BJ (cell line): ENCODE measurements around the gene PDZD2. TPM values are rescaled to one million over a fixed set of nuclear protein-coding genes. Genes with fewer than 3 reads are reported as not detected.

Source experiments
- CTCF ChIA-PET: fragments of 350-600 bp; formaldehyde crosslinking; extraction: SDS; loops from one replicate; lab custom pipeline; 2021; ENCODE audit warnings: antibody characterized with exemption, inconsistent platforms; lab: Yijun Ruan, JAX
- POLR2A ChIA-PET: fragments of 300-600 bp; sonication (Branson Sonifier 250); formaldehyde crosslinking; extraction: SDS; loops from one replicate; lab custom pipeline; 2021; ENCODE audit warnings: antibody characterized with exemption; lab: Charles Lee
- DNase-seq: peaks from one replicate; pipeline ENCODE4 v3.0.0-alpha.2; 2011; ENCODE audit warnings: low read depth
- H3K27me3 ChIP-seq: 2 replicates; pipeline ENCODE4 v1.6.0; 2011; ENCODE audit warnings: low read length; ENCODE audit not compliant: control insufficient read depth, insufficient read depth
- H3K36me3 ChIP-seq: 2 replicates; pipeline ENCODE4 v1.5.1; 2011; ENCODE audit warnings: low read length; ENCODE audit not compliant: control insufficient read depth, insufficient read depth
- H3K4me3 ChIP-seq: 2 replicates; pipeline ENCODE4 v1.5.1; 2011; ENCODE audit warnings: low read depth, mild to moderate bottlenecking, control low read depth, low read length
- polyA plus RNA-seq: library from polyadenylated mRNA; depleted of rRNA; stranded (reverse); fragments of >200 nt; gene quantifications from 2 replicates; pipeline ENCODE4 v1.2.3, GENCODE V29; 2011
- TF ChIP-seq, protein P1 (sequence below): IDR thresholded peaks from 2 replicates; pipeline ENCODE4 v1.5.1; 2011; ENCODE audit warnings: low read depth, mild to moderate bottlenecking, control low read depth, inconsistent platforms, low read length, moderate library complexity; ENCODE audit not compliant: insufficient read depth

The PDZD2 gene
- polyA plus RNA-seq, 1 experiment: 0.06 TPM

- DNase-seq: no peak
- TF ChIP-seq, protein P1, sequence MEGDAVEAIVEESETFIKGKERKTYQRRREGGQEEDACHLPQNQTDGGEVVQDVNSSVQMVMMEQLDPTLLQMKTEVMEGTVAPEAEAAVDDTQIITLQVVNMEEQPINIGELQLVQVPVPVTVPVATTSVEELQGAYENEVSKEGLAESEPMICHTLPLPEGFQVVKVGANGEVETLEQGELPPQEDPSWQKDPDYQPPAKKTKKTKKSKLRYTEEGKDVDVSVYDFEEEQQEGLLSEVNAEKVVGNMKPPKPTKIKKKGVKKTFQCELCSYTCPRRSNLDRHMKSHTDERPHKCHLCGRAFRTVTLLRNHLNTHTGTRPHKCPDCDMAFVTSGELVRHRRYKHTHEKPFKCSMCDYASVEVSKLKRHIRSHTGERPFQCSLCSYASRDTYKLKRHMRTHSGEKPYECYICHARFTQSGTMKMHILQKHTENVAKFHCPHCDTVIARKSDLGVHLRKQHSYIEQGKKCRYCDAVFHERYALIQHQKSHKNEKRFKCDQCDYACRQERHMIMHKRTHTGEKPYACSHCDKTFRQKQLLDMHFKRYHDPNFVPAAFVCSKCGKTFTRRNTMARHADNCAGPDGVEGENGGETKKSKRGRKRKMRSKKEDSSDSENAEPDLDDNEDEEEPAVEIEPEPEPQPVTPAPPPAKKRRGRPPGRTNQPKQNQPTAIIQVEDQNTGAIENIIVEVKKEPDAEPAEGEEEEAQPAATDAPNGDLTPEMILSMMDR: no peak
- Histone ChIP-seq H3K27me3 (no peaks in the 10 kb centered on the region), H3K4me3 (no peak overlapping the region), H3K36me3 (peaks cover 1% of the 10 kb centered on the region)
- ChIA-PET POLR2A (no interaction called here), CTCF (no interaction called here)
Observed at GRCh38 chr5:32153723-32154122, 514.8 kb downstream of the PDZD2 start.

- CTCF ChIA-PET: interaction anchor here (0.6 to 1.0 kb wide), 2 partner anchors 15 to 78 kb away, joined by 3 to 4 read pairs; no protein-coding TSS in a partner anchor
- POLR2A ChIA-PET: no interaction called here
- Histone ChIP-seq H3K36me3 (peaks cover 1% of the 10 kb centered on the region), H3K27me3 (no peaks in the 10 kb centered on the region), H3K4me3 (no peak overlapping the region)
- TF ChIP-seq, protein P1: no peak
- no peak for DNase-seq
Observed at GRCh38 chr5:32155211-32155610, 516.3 kb downstream of the PDZD2 start.

DNA sequence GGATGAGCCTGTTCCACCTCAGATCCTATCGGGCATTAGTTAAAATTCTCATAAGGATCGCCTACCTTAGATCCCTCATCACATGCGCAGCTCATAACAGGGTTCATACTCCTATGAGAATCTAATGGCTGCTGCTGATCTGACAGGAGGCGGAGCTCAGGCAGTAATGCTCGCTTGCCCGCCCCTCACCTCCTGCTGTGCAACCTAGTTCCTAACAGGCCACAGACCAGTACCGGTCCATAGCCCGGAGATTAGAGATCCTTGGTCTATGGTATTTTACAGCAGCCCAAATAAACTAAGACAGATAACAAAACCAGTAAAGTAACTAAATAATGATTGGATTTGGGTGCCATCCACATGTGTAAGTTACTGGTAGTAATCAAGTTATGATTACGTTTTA lies 517.7 kb downstream of the PDZD2 start:
- DNase-seq: no peak
- CTCF ChIA-PET: interaction anchor here (0.6 kb wide), 1 partner anchor 64 kb away, joined by 3 read pairs; no protein-coding TSS in a partner anchor
- TF ChIP-seq, protein P1: no peak

DNA sequence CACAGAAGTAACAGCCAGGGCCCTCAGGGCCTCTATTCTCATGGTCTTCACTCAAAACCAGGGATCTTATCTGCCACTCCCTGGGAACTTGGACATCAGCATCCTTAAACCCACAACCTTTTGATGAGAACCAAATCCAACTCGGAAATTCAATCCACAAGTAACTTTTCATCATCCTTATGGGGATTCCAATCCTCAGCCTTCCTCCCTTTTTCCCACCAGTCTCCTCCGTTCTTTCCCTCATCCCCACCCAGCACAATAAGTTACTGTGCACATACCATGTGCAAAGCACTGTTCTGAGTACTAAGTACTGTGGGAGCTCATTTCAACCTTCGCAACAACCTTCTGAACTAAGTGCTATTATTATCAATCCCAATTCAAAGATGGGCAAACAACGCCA lies 518.1 kb downstream of the PDZD2 start:
- H3K36me3 ChIP-seq: peaks cover 1% of the 10 kb centered on the region
- TF ChIP-seq, protein P1: no peak
- POLR2A ChIA-PET: no interaction called here
- no peak for DNase-seq
- H3K27me3 ChIP-seq: no peaks in the 10 kb centered on the region
- no peak overlapping the region for H3K4me3 ChIP-seq
- CTCF ChIA-PET: no interaction called here

More for the DNA sequence above, 517.7 kb downstream of the PDZD2 start:
- POLR2A ChIA-PET: interaction anchor here (0.6 kb wide), 1 partner anchor 151 kb away, joined by 4 read pairs; no protein-coding TSS in a partner anchor
- no peaks in the 10 kb centered on the region for H3K27me3 ChIP-seq
- no peak overlapping the region for H3K4me3 ChIP-seq
- peaks cover 1% of the 10 kb centered on the region for H3K36me3 ChIP-seq

DNA sequence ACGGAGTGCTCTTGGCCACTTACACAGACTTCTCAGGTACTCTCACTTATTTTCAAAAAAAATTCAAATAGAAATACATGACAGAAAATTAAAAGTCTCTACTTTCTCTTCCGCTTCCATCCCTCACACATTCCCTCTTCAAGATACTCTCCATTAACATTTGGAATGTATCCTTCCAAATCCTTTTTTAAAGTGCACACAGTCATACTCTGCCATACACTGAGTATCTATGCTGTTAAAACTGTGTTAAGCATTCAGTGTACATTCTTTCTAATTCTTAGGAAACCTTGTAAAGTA lies 519.7 kb downstream of the PDZD2 start:
- Histone ChIP-seq H3K27me3 (no peaks in the 10 kb centered on the region), H3K4me3 (no peak overlapping the region), H3K36me3 (peaks cover 1% of the 10 kb centered on the region)
- ChIA-PET POLR2A (no interaction called here), CTCF (interaction anchor here (0.6 kb wide), 1 partner anchor 170 kb away, joined by 3 read pairs; no protein-coding TSS in a partner anchor)
- TF ChIP-seq, protein P1: no peak
- DNase-seq: no peak
